ENCODE results near the gene DRC7. TPM values are rescaled to one million over a fixed set of nuclear protein-coding genes. Genes with fewer than 3 reads are reported as not detected.

The DRC7 gene
- total and polyA plus RNA-seq, 4 donors: 0.06 to 1.8 (median 0.08) TPM; not detected in 1

DNA sequence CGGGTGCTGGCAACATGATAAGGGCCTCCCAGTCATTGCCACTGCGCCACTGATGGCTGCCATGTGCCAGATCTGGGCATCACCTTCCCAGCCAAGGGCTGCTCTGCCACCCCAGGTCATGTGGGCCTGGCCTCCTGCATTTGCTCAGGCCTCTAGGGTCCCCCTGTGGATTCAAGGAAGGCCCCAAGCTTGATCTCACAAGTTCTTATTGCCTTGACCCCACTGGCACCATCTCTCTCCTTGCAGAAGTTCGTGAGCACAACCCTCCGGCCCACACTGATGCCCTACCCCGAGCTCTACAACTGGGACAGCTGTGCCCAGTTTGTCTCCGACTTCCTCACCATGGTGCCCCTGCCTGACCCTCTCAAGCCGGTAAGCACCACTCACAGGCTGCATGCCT, 5.3 kb downstream of the DRC7 start:
- Histone ChIP-seq H3K9me3 (ENCODE audit: control insufficient read depth in 4 of 4, low read length in 3 of 4) (no peaks in the 10 kb centered on the region), H3K4me1 (ENCODE audit: control insufficient read depth in 4 of 4, insufficient read depth in 4 of 4, low read length in 3 of 4) (peaks cover 6 to 33% (median 24%) of the 10 kb centered on the region in 4 donors), H3K36me3 (ENCODE audit: control insufficient read depth in 4 of 4, insufficient read depth in 3 of 4, low read depth in 1 of 4, low read length in 3 of 4) (no peaks in the 10 kb centered on the region), H3K27me3 (ENCODE audit: control insufficient read depth in 4 of 4, insufficient read depth in 4 of 4, low read length in 3 of 4) (no peaks in the 10 kb centered on the region), H3K9ac (ENCODE audit: low read depth in 1 of 2, low read length in 2 of 2) (no peak overlapping the region), H3K4me3 (ENCODE audit: low read depth in 1 of 3, low read length in 3 of 3) (no peak overlapping the region), H3K27ac (ENCODE audit: low read depth in 1 of 2, low read length in 2 of 2) (no peak overlapping the region)
- WGBS: 95% methylated on average over 7 of the region's 7 CpGs
- TF ChIP-seq RAD21 (IDR thresholded peaks at IDR 0.05): no peak
- TF ChIP-seq, protein P1, sequence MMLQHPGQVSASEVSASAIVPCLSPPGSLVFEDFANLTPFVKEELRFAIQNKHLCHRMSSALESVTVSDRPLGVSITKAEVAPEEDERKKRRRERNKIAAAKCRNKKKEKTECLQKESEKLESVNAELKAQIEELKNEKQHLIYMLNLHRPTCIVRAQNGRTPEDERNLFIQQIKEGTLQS (IDR thresholded peaks at IDR 0.05): no peak
- no peak for TF ChIP-seq FOXA1 (IDR thresholded peaks at IDR 0.05)
- TF ChIP-seq, protein P2, sequence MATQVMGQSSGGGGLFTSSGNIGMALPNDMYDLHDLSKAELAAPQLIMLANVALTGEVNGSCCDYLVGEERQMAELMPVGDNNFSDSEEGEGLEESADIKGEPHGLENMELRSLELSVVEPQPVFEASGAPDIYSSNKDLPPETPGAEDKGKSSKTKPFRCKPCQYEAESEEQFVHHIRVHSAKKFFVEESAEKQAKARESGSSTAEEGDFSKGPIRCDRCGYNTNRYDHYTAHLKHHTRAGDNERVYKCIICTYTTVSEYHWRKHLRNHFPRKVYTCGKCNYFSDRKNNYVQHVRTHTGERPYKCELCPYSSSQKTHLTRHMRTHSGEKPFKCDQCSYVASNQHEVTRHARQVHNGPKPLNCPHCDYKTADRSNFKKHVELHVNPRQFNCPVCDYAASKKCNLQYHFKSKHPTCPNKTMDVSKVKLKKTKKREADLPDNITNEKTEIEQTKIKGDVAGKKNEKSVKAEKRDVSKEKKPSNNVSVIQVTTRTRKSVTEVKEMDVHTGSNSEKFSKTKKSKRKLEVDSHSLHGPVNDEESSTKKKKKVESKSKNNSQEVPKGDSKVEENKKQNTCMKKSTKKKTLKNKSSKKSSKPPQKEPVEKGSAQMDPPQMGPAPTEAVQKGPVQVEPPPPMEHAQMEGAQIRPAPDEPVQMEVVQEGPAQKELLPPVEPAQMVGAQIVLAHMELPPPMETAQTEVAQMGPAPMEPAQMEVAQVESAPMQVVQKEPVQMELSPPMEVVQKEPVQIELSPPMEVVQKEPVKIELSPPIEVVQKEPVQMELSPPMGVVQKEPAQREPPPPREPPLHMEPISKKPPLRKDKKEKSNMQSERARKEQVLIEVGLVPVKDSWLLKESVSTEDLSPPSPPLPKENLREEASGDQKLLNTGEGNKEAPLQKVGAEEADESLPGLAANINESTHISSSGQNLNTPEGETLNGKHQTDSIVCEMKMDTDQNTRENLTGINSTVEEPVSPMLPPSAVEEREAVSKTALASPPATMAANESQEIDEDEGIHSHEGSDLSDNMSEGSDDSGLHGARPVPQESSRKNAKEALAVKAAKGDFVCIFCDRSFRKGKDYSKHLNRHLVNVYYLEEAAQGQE (IDR thresholded peaks at IDR 0.05): no peak
- TF ChIP-seq EGR1 (IDR thresholded peaks at IDR 0.05; ENCODE audit: low read depth in 2 of 2): no peak
- TF ChIP-seq GABPA (IDR thresholded peaks at IDR 0.05 in 1 of 2, conservative IDR thresholded peaks at IDR 0.05 in 1 of 2): no peak
- no peak for TF ChIP-seq FOXA2 (IDR thresholded peaks at IDR 0.05)
- TF ChIP-seq SP1 (IDR thresholded peaks at IDR 0.05): no peak
- TF ChIP-seq RXRA (IDR thresholded peaks at IDR 0.05): no peak
- TF ChIP-seq HNF4G (IDR thresholded peaks at IDR 0.05): no peak
- no peak for TF ChIP-seq HNF4A (conservative IDR thresholded peaks at IDR 0.05)
- TF ChIP-seq, protein P3, sequence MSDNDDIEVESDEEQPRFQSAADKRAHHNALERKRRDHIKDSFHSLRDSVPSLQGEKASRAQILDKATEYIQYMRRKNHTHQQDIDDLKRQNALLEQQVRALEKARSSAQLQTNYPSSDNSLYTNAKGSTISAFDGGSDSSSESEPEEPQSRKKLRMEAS (IDR thresholded peaks at IDR 0.05): no peak
- DNase-seq (ENCODE audit: low spot score): no peak

DNA sequence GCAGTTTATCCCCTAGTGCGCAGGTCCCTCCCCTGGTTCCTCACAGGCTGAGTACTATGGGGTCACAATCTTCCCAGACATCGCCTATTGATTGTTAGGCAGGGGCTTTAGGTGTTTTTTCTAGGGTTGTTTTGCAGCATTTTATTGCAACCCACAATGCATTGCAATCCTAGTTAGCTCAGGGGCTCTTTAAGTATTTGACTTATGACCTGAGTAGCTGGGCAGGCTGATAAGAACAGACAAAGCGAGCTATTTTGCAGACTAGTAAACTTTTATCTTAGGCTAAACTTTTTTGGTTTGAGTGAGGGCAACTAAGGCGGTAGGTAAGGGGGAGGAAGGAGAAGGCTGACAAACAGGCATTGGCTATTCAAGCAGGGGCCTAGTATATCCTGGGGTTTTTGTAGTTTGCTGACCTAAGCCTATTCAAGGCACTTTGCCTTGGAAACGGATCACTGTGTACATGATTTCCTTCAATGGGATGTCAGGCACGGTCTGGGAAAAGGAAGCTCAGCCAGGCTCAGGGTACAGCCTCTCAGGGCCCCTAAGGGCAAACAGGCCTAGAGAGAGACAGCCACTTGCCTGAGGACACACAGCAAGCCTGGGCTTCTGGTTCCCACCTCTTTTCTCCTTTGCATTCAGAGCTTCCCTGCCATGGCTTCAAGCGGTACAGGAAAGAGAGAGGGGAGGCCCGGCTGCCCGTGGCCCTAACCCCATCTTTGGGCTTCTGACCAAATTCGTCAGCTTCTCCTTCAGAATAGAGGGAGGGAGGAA, 6.4 kb downstream of the DRC7 start:
- 60% methylated on average over 10 of the region's 10 CpGs for WGBS
- DNase-seq (ENCODE audit: low spot score): no peak
- Histone ChIP-seq H3K27ac (ENCODE audit: low read depth in 1 of 2, low read length in 2 of 2) (no peak overlapping the region), H3K27me3 (ENCODE audit: control insufficient read depth in 4 of 4, insufficient read depth in 4 of 4, low read length in 3 of 4) (no peaks in the 10 kb centered on the region), H3K4me3 (ENCODE audit: low read depth in 1 of 3, low read length in 3 of 3) (no peak overlapping the region), H3K9ac (ENCODE audit: low read depth in 1 of 2, low read length in 2 of 2) (no peak overlapping the region), H3K9me3 (ENCODE audit: control insufficient read depth in 4 of 4, low read length in 3 of 4) (no peaks in the 10 kb centered on the region), H3K36me3 (ENCODE audit: control insufficient read depth in 4 of 4, insufficient read depth in 3 of 4, low read depth in 1 of 4, low read length in 3 of 4) (no peaks in the 10 kb centered on the region), H3K4me1 (ENCODE audit: control insufficient read depth in 4 of 4, insufficient read depth in 4 of 4, low read length in 3 of 4) (peaks cover 6 to 26% (median 23%) of the 10 kb centered on the region in 4 donors)
- TF ChIP-seq RXRA (IDR thresholded peaks at IDR 0.05): peak in 1 of 2 donors; percentile 4
- no peak for TF ChIP-seq HNF4G (IDR thresholded peaks at IDR 0.05)
- TF ChIP-seq NR2F2 (IDR thresholded peaks at IDR 0.05): peak; percentile 24
- no peak for TF ChIP-seq FOXA2 (IDR thresholded peaks at IDR 0.05)
- TF ChIP-seq, protein P4, sequence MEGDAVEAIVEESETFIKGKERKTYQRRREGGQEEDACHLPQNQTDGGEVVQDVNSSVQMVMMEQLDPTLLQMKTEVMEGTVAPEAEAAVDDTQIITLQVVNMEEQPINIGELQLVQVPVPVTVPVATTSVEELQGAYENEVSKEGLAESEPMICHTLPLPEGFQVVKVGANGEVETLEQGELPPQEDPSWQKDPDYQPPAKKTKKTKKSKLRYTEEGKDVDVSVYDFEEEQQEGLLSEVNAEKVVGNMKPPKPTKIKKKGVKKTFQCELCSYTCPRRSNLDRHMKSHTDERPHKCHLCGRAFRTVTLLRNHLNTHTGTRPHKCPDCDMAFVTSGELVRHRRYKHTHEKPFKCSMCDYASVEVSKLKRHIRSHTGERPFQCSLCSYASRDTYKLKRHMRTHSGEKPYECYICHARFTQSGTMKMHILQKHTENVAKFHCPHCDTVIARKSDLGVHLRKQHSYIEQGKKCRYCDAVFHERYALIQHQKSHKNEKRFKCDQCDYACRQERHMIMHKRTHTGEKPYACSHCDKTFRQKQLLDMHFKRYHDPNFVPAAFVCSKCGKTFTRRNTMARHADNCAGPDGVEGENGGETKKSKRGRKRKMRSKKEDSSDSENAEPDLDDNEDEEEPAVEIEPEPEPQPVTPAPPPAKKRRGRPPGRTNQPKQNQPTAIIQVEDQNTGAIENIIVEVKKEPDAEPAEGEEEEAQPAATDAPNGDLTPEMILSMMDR (IDR thresholded peaks at IDR 0.05; ENCODE audit: low read depth, low read length, missing input control): no peak
- TF ChIP-seq, protein P3 (IDR thresholded peaks at IDR 0.05): no peak
- peak; percentile 9 for TF ChIP-seq SP1 (IDR thresholded peaks at IDR 0.05)
